Hematopoietic multipotent progenitor cell treated with erythropoietin and hydrocortisone succinate and interleukin-3 and kit ligand, for 4 days (in vitro differentiated cells): ENCODE measurements around the gene LAMTOR2.
A peak's percentile ranks its signal among the peaks of the same experiment; 100 is the strongest.
"Not testable (repeated sequence)": the region's sequence is repeated elsewhere in the genome, so short reads cannot be mapped to it uniquely, and the experiment has no call there.

ENCODE experiments used
- DNase-seq: peaks from one replicate; pipeline ENCODE4 v3.0.0-alpha.2; 2015

LAMTOR2 gene

DNA sequence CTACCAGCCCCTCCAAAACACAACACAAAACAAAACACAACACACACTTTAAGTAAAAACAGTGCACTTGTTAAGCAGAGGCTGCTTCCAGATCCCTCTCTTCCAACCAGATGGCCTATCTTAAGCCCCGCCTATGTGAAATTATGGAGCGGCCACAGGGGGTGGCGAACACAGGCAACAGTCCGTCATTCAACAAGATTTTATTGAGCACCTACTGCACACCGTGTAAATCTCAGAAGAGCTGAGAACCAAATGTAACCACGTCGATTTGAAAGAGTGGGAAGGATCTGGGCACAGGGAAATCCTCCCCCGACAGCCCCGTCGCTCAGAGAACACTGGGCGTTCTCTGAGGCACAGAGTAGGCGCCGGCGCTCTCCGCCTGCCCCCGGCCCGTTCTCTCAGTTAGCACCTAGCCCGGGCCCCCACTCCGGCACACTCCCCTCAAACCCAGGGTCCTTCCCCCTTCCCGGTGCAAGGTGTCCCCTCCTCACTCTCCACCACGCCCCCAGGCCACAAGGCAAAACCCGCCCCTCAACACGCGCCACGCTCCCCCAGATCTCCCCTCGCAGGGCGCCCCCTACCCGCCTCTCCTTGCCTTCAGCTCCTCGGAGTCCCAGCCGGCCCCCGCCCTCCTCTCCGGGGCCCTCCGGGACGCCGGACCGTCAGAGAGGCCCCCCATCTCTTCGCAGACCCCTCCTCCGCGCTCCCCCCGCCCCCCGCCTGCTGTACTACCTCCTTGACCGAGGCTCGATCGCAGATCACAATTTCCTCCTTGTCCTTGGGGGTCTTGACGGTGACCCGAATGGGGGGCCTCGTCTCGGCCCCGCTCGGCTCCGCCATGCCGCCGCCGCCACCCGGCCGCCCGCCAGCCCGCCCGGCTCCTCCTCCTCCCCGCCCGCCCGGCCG, 1.5 kb upstream of the LAMTOR2 start:
- peak; percentile 86 for DNase-seq

GRCh38 chr1:156053768-156054499, 648 bp upstream of the LAMTOR2 start, which contains the start of gene UBQLN4:
Gene UBQLN4, minus strand, starts transcription at chr1:156053798. Its CDS starts 97 bp downstream, at chr1:156053701.
- peak; percentile 95 for DNase-seq

- DNase-seq, result peak; percentile 70
Measured at GRCh38 chr1:156055281-156056048, 883 bp downstream of the LAMTOR2 start.

GRCh38 chr1:156056326-156056849, 1.8 kb downstream of the LAMTOR2 start:
- DNase-seq, result no peak

DNA sequence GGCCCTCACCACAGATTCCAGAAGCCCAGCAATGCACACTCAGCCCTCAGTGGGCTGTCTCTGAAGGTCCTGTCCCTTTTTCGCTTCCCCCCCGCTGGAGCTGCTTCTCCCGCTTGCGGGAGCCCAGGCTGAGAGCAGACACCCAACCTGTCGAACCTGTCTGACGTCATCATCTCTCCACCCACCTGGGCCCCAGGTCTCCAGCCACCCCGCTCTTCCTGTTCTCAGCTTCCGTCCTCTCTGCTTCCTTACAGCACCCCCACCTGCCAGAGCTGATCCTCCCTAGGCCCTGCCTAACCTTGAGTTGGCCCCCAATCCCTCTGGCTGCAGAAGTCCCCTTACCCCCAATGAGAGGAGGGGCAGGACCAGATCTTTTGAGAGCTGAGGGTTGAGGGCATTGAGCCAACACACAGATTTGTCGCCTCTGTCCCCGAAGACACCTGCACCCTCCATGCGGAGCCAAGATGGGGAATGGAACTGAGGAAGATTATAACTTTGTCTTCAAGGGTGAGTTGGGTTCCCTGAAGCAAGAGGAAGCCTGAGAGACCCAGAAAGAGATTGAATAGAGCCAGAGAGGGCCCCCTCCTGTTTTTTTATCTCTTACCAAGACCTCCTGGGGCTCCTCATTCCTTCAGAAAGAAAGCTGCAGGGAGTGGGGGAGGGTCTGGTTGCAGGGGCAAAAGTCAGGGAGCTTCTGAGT, 6.5 kb downstream of the LAMTOR2 start, which contains the start of gene RAB25:
TSS of gene RAB25 (plus strand) at position 224 of the 700 bp plus-strand sequence. CDS start at position 465, 241 bp downstream.
- DNase-seq, result no peak

- no peak for DNase-seq
Measured at GRCh38 chr1:156062189-156062588, 7.6 kb downstream of the LAMTOR2 start.

GRCh38 chr1:156063997-156064285, 9.4 kb downstream of the LAMTOR2 start:
- no peak for DNase-seq

DNA sequence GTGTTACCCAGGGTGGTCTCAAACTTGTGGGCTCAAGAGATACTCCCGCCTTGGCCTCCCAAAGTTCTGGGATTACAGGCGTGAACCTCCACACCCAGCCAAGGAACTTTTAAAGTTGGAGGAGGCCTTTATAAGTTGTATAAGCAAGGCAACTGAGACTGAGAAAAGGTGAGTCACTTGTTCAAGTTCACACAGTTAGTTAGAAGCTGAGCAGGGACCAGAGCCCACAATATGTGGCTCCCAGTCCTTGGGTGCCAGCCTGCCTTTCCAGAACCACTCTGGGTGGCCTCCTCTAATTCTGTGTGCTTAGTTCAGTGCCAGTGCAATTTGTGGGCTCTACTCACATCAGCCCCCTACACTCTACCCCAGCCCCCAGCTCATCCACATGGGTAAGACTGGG, 10.0 kb downstream of the LAMTOR2 start:
- no peak for DNase-seq

- no peak for DNase-seq
Measured at GRCh38 chr1:156065212-156065611, 10.6 kb downstream of the LAMTOR2 start.

DNA sequence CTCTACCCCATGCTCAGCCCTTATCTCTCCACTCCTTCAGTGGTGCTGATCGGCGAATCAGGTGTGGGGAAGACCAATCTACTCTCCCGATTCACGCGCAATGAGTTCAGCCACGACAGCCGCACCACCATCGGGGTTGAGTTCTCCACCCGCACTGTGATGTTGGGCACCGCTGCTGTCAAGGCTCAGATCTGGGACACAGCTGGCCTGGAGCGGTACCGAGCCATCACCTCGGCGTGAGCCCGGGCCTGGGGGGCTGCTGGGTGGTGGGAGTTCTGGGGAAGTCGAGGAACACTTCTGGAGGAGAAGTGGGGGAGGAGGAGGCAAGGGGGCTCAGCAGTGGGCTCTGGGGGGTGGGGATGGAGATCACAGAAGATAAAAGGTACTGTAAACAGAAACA, 11.3 kb downstream of the LAMTOR2 start:
- DNase-seq, result no peak

GRCh38 chr1:156067262-156067661, 12.7 kb downstream of the LAMTOR2 start:
- no peak for DNase-seq

GRCh38 chr1:156069490-156070455, 15.2 kb downstream of the LAMTOR2 start:
- no peak for DNase-seq

DNA sequence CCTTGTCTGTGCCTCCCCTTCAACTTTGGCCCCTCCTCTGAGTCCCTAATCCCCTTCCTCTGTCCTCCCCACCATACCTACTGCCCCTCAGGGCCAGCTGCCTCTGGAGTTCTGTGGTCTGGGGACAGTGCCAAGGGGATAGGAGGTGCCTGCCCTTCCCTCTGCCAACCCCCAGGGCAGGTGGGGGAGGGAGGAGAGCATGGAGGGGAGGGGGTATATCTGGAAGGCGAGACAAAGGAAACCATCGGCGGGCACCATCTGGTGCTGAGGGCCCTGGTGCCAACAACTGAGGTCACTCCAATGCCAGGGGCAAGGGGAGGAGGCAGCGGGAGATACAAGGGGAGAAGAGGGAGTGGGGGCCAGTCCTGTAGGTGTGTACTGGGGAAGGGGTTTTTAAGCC, 16.0 kb downstream of the LAMTOR2 start:
- no peak for DNase-seq

DNA sequence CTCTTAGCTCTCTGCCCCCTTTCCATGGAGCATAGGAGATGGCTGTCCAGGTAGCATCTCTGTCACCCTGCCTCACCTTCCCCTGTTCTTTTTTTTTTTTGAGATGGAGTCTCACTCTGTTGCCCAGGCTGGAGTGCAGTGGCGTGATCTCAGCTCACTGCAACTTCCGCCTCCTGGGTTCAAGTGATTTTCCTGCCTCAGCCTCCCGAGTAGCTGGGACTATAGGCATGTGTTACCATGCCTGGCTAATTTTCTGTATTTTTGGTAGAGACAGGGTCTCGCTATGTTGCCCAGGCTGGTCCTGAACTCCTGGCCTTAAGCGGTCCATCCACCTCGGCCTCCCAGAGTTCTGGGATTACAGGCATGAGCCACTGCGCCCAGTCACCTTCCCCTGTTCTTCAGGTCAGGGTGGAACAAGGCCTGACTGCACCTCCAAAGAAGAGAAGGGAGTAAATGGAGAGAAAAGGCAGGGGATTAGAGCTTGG, 16.8 kb downstream of the LAMTOR2 start:
- DNase-seq, result not testable (repeated sequence)

GRCh38 chr1:156072251-156072650, 17.7 kb downstream of the LAMTOR2 start:
- DNase-seq, result no peak

GRCh38 chr1:156073110-156073687, 18.6 kb downstream of the LAMTOR2 start:
- no peak for DNase-seq

GRCh38 chr1:156073740-156074139, 19.2 kb downstream of the LAMTOR2 start:
- DNase-seq, result no peak

DNA sequence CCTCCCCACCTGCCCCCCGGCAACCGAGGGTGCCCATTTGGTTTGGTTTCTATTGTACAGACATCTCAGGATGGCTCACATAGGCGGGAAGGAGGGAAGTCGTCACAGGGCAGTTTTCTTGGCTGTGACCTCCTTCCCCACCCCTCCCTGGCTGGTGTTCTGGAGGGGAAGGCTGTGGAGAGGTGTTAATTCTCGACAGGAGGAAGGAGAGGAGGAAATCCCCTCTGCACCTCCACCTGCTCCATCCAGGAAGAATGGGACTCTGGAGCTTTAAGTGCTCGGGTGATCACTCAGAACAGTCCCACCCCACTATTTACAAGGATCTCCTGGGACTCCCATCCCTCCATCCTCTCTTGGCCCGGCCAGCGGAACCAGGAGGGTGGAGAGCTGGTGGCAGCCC, 20.1 kb downstream of the LAMTOR2 start:
- DNase-seq, result no peak

GRCh38 chr1:156075162-156075561, 20.6 kb downstream of the LAMTOR2 start:
- DNase-seq, result peak; percentile 62

GRCh38 chr1:156075775-156076204, 21.2 kb downstream of the LAMTOR2 start:
- no peak for DNase-seq
